ENCODE results near the gene EPM2AIP1.

DNA sequence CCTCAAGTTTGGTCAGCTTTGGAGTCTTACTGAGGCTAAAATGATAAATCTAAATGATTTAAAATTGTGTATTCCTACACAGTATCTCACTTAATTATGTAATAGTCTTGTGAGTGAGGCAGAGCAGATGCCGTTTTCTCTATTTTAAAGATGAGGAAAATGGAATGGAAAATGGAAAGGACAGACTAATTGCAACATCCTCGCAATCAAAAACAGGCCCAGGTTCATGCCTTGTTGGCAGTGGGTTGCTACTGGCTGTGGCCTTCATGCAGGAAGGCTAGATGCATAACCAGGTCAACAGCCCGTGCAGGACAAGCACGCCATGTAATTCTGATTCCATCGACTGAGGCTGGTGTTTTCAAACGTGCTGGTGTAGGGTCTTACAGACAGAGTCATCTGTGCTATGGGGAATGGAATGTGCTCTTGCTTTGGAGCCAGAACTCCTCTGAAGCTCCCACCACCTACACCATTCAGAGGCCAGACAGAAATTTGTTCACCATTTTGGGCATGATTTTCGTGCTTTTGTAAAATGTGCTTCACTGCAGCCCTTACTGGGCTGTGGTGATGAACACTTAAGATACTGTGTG lies 38.3 kb upstream of the EPM2AIP1 start:
- no peak for TF ChIP-seq EP300 (IDR thresholded peaks at IDR 0.05)
- TF ChIP-seq, protein P1, sequence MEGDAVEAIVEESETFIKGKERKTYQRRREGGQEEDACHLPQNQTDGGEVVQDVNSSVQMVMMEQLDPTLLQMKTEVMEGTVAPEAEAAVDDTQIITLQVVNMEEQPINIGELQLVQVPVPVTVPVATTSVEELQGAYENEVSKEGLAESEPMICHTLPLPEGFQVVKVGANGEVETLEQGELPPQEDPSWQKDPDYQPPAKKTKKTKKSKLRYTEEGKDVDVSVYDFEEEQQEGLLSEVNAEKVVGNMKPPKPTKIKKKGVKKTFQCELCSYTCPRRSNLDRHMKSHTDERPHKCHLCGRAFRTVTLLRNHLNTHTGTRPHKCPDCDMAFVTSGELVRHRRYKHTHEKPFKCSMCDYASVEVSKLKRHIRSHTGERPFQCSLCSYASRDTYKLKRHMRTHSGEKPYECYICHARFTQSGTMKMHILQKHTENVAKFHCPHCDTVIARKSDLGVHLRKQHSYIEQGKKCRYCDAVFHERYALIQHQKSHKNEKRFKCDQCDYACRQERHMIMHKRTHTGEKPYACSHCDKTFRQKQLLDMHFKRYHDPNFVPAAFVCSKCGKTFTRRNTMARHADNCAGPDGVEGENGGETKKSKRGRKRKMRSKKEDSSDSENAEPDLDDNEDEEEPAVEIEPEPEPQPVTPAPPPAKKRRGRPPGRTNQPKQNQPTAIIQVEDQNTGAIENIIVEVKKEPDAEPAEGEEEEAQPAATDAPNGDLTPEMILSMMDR (IDR thresholded peaks at IDR 0.05) = no peak
- no peak for TF ChIP-seq POLR2A (IDR thresholded peaks at IDR 0.05)
